WTC11 (cell line): ENCODE data around the gene THSD7B.

Experiments used
- ATF6 ChIP-seq: sonication (generic); formaldehyde crosslinking; IDR thresholded peaks from 2 replicates; pipeline ENCODE4 v1.8.1; 2023; ENCODE audit warnings: mild to moderate bottlenecking, missing genetic modification reagents
- CTCF ChIP-seq: fragments of 200-600 bp; IDR thresholded peaks from 2 replicates; pipeline ENCODE4 v1.8.0; 2022; ENCODE audit warnings: antibody characterized with exemption
- NR3C1 ChIP-seq: sonication (generic); formaldehyde crosslinking; conservative IDR thresholded peaks from 2 replicates; pipeline ENCODE4 v1.8.1; 2023; ENCODE audit warnings: low read depth, mild to moderate bottlenecking, missing genetic modification reagents
- ZBTB43 ChIP-seq: sonication (generic); formaldehyde crosslinking; IDR thresholded peaks from 2 replicates; pipeline ENCODE4 v1.8.1; 2023; ENCODE audit warnings: mild to moderate bottlenecking, missing genetic modification reagents
- ZNF138 ChIP-seq: sonication (generic); formaldehyde crosslinking; conservative IDR thresholded peaks from 2 replicates; pipeline ENCODE4 v1.8.1; 2022; ENCODE audit warnings: mild to moderate bottlenecking, moderate library complexity, missing genetic modification reagents
- ZNF532 ChIP-seq: fragments of 250-450 bp; sonication (Bioruptor Pico); IDR thresholded peaks from 2 replicates; pipeline ENCODE4 v1.9.0; 2021; ENCODE audit warnings: mild to moderate bottlenecking, borderline replicate concordance

- TF ChIP-seq ATF6 (CRISPR knock-in tag) (no peak), NR3C1 (CRISPR knock-in tag) (no peak), ZNF532 (CRISPR knock-in tag) (no peak), CTCF (no peak), ZBTB43 (no peak), ZNF138 (CRISPR knock-in tag) (no peak)
These were observed 326.4 kb downstream of the THSD7B start for GRCh38 chr2:137091704-137092103.
